GM18867 (cell line): Measurements from ENCODE around the gene FGF19.

Experiments used
- ATAC-seq: cut with Tn5 transposase; IDR thresholded peaks from one replicate; pipeline ENCODE4 v1.9.1; 2021; ENCODE audit warnings: mild to moderate bottlenecking, moderate library complexity; ENCODE audit not compliant: unreplicated experiment

The FGF19 gene

GRCh38 chr11:69674267-69674885 is 29.4 kb downstream of the FGF19 start:
- ATAC-seq, result no peak

GRCh38 chr11:69671734-69672465 is 31.9 kb downstream of the FGF19 start:
- ATAC-seq, result no peak

- ATAC-seq, result no peak
Observed at GRCh38 chr11:69670158-69670845, 33.5 kb downstream of the FGF19 start.

GRCh38 chr11:69669486-69669885 is 34.3 kb downstream of the FGF19 start:
- no peak for ATAC-seq

GRCh38 chr11:69667619-69668604 is 35.9 kb downstream of the FGF19 start:
- ATAC-seq, result no peak

- no peak for ATAC-seq
Observed at GRCh38 chr11:69666752-69667536, 36.9 kb downstream of the FGF19 start.

- ATAC-seq, result no peak
Observed at GRCh38 chr11:69666261-69666660, 37.6 kb downstream of the FGF19 start.

GRCh38 chr11:69665669-69666068 is 38.2 kb downstream of the FGF19 start:
- ATAC-seq, result no peak

GRCh38 chr11:69664901-69665300 is 38.9 kb downstream of the FGF19 start:
- no peak for ATAC-seq

- ATAC-seq, result no peak
Observed at GRCh38 chr11:69664103-69664775, 39.6 kb downstream of the FGF19 start.

GRCh38 chr11:69663326-69663725 is 40.5 kb downstream of the FGF19 start:
- ATAC-seq, result no peak

GRCh38 chr11:69662806-69663205 is 41.0 kb downstream of the FGF19 start:
- ATAC-seq, result no peak

GRCh38 chr11:69662021-69662698 is 41.7 kb downstream of the FGF19 start:
- ATAC-seq, result no peak

- no peak for ATAC-seq
Observed at GRCh38 chr11:69661413-69661715, 42.5 kb downstream of the FGF19 start.

- ATAC-seq, result no peak
Observed at GRCh38 chr11:69660001-69660500, 43.8 kb downstream of the FGF19 start.

- ATAC-seq, result no peak
Observed at GRCh38 chr11:69659591-69659990, 44.2 kb downstream of the FGF19 start.

GRCh38 chr11:69658626-69659450 is 45.0 kb downstream of the FGF19 start:
- ATAC-seq, result no peak
